ENCODE results near the gene MTX3.

DNA sequence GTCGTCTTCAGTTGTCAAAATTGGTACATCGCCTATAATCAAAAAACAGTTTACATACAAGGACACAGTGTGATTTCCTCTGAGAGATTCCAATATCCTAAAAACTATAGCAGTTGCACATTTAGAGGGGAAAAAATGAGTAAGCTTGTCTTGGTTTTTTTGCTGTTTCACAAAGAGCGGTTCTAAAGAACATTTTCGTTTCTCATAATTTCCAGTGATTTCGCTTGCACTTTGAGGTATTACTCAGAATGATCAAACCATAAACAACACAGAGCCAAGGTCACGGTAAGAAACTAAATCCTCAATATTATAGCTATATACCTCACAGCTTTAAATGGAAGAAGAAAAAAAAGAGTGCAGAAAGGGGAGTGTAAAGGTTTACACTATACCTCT is 861 bp downstream of the MTX3 start:
- TF ChIP-seq, protein P1, sequence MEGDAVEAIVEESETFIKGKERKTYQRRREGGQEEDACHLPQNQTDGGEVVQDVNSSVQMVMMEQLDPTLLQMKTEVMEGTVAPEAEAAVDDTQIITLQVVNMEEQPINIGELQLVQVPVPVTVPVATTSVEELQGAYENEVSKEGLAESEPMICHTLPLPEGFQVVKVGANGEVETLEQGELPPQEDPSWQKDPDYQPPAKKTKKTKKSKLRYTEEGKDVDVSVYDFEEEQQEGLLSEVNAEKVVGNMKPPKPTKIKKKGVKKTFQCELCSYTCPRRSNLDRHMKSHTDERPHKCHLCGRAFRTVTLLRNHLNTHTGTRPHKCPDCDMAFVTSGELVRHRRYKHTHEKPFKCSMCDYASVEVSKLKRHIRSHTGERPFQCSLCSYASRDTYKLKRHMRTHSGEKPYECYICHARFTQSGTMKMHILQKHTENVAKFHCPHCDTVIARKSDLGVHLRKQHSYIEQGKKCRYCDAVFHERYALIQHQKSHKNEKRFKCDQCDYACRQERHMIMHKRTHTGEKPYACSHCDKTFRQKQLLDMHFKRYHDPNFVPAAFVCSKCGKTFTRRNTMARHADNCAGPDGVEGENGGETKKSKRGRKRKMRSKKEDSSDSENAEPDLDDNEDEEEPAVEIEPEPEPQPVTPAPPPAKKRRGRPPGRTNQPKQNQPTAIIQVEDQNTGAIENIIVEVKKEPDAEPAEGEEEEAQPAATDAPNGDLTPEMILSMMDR (IDR thresholded peaks at IDR 0.05): no peak
- TF ChIP-seq POLR2AphosphoS5 (IDR thresholded peaks at IDR 0.05; ENCODE audit: low read depth, low read length): no peak
- TF ChIP-seq, protein P2, sequence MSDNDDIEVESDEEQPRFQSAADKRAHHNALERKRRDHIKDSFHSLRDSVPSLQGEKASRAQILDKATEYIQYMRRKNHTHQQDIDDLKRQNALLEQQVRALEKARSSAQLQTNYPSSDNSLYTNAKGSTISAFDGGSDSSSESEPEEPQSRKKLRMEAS (IDR thresholded peaks at IDR 0.05; ENCODE audit: low read depth): no peak
- no peak for TF ChIP-seq EP300 (IDR thresholded peaks at IDR 0.05; ENCODE audit: borderline replicate concordance in 1 of 2, low read depth in 1 of 2, low read length in 1 of 2)
- TF ChIP-seq RCOR1 (IDR thresholded peaks at IDR 0.05; ENCODE audit: low read length): no peak
- TF ChIP-seq RAD21 (IDR thresholded peaks at IDR 0.05; ENCODE audit: low read length): no peak
- TF ChIP-seq, protein P3, sequence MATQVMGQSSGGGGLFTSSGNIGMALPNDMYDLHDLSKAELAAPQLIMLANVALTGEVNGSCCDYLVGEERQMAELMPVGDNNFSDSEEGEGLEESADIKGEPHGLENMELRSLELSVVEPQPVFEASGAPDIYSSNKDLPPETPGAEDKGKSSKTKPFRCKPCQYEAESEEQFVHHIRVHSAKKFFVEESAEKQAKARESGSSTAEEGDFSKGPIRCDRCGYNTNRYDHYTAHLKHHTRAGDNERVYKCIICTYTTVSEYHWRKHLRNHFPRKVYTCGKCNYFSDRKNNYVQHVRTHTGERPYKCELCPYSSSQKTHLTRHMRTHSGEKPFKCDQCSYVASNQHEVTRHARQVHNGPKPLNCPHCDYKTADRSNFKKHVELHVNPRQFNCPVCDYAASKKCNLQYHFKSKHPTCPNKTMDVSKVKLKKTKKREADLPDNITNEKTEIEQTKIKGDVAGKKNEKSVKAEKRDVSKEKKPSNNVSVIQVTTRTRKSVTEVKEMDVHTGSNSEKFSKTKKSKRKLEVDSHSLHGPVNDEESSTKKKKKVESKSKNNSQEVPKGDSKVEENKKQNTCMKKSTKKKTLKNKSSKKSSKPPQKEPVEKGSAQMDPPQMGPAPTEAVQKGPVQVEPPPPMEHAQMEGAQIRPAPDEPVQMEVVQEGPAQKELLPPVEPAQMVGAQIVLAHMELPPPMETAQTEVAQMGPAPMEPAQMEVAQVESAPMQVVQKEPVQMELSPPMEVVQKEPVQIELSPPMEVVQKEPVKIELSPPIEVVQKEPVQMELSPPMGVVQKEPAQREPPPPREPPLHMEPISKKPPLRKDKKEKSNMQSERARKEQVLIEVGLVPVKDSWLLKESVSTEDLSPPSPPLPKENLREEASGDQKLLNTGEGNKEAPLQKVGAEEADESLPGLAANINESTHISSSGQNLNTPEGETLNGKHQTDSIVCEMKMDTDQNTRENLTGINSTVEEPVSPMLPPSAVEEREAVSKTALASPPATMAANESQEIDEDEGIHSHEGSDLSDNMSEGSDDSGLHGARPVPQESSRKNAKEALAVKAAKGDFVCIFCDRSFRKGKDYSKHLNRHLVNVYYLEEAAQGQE (IDR thresholded peaks at IDR 0.05; ENCODE audit: low read depth, low read length): no peak
- TF ChIP-seq, protein P4, sequence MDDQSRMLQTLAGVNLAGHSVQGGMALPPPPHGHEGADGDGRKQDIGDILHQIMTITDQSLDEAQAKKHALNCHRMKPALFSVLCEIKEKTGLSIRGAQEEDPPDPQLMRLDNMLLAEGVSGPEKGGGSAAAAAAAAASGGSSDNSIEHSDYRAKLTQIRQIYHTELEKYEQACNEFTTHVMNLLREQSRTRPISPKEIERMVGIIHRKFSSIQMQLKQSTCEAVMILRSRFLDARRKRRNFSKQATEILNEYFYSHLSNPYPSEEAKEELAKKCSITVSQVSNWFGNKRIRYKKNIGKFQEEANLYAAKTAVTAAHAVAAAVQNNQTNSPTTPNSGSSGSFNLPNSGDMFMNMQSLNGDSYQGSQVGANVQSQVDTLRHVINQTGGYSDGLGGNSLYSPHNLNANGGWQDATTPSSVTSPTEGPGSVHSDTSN (IDR thresholded peaks at IDR 0.05): no peak
- TF ChIP-seq FOSL2 (IDR thresholded peaks at IDR 0.05; ENCODE audit: borderline replicate concordance, low read depth): no peak
- no peak for TF ChIP-seq GABPA (IDR thresholded peaks at IDR 0.05; ENCODE audit: low read depth)
- no peak for TF ChIP-seq EZH2phosphoT487 (IDR thresholded peaks at IDR 0.05; ENCODE audit: borderline replicate concordance, low read depth)
- TF ChIP-seq, protein P5, sequence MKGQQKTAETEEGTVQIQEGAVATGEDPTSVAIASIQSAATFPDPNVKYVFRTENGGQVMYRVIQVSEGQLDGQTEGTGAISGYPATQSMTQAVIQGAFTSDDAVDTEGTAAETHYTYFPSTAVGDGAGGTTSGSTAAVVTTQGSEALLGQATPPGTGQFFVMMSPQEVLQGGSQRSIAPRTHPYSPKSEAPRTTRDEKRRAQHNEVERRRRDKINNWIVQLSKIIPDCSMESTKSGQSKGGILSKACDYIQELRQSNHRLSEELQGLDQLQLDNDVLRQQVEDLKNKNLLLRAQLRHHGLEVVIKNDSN (IDR thresholded peaks at IDR 0.05; ENCODE audit: borderline replicate concordance, low read depth): no peak

All from SK-N-SH (cell line).